SK-N-SH treated with all-trans-retinoic acid at 6 μM for 48 hours (cell line): Measurements from ENCODE around the gene PRKCZ.

Experiments used
- TOX ChIP-seq: fragments of 250-450 bp; sonication (Bioruptor Pico); IDR thresholded peaks from 2 replicates; pipeline ENCODE4 v1.8.0; 2021; ENCODE audit warnings: mild to moderate bottlenecking, moderate library complexity, borderline replicate concordance
- ZFP30 ChIP-seq: fragments of 450-650 bp; formaldehyde crosslinking; IDR thresholded peaks from 2 replicates; pipeline ENCODE4 v1.5.0; 2022; ENCODE audit warnings: mild to moderate bottlenecking, moderate library complexity
- ZNF565 ChIP-seq: fragments of 450-650 bp; formaldehyde crosslinking; conservative IDR thresholded peaks from 2 replicates; pipeline ENCODE4 v1.5.0; 2020; ENCODE audit warnings: low read depth, mild to moderate bottlenecking, moderate library complexity
- TF ChIP-seq, protein P1 (sequence below): fragments of 250-450 bp; sonication (Bioruptor Pico); IDR thresholded peaks from 2 replicates; pipeline ENCODE4 v1.5.1; 2020; ENCODE audit warnings: low read depth, mild to moderate bottlenecking, moderate library complexity

DNA sequence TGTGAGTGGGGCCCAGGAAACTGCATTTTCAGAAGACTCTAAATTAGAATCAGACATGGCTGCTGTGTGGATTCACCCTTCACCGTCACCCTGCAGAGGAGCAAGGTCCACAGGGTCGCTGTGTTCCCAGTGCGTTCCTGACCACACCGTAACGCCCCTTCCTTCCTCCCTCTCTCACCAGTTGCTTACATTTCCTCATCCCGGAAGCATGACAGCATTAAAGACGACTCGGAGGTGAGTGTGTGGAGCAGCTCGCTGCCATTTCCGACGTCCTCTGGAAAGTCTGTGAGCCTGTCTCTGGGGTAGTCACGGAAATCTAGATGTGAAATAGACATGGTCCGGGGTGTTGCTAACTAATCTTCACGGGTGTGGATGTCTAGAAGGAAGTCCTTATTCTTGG lies 98.5 kb downstream of the PRKCZ start:
- no peak for TF ChIP-seq ZFP30 (CRISPR knock-in tag)
- no peak for TF ChIP-seq ZNF565
- TF ChIP-seq TOX (CRISPR knock-in tag): no peak
- TF ChIP-seq, protein P1, sequence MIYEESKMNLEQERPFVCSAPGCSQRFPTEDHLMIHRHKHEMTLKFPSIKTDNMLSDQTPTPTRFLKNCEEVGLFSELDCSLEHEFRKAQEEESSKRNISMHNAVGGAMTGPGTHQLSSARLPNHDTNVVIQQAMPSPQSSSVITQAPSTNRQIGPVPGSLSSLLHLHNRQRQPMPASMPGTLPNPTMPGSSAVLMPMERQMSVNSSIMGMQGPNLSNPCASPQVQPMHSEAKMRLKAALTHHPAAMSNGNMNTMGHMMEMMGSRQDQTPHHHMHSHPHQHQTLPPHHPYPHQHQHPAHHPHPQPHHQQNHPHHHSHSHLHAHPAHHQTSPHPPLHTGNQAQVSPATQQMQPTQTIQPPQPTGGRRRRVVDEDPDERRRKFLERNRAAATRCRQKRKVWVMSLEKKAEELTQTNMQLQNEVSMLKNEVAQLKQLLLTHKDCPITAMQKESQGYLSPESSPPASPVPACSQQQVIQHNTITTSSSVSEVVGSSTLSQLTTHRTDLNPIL (CRISPR knock-in tag): no peak
